Umbilical cord (tissue), 2 donors: ENCODE results near the gene PNN. TPM values are rescaled to one million over a fixed set of nuclear protein-coding genes. Genes with fewer than 3 reads are reported as not detected.
"Not testable (repeated sequence)": the region's sequence is repeated elsewhere in the genome, so short reads cannot be mapped to it uniquely, and the experiment has no call there.

Experiments used
- DNase-seq: peaks from one replicate; pipeline ENCODE4 v3.0.0-alpha.2; 2015; ENCODE audit warnings: low spot score
- total RNA-seq: library from RNA; depleted of rRNA; stranded (reverse); fragments of >200 nt; gene quantifications from one replicate; pipeline ENCODE4 v1.2.3, GENCODE V29; 2014; ENCODE audit warnings: low replicate concordance; ENCODE audit not compliant: insufficient read depth

PNN gene
- total RNA-seq, 1 donor from 2014 or later, result 36.1 TPM

- no peak for DNase-seq
These were observed 6.1 kb downstream of the PNN start for GRCh38 chr14:39181026-39181692.

GRCh38 chr14:39181693-39182047, 6.6 kb downstream of the PNN start:
- DNase-seq, result no peak

- DNase-seq, result no peak
These were observed 8.0 kb downstream of the PNN start for GRCh38 chr14:39182770-39183684.

GRCh38 chr14:39183685-39184003, 8.6 kb downstream of the PNN start:
- not testable (repeated sequence) for DNase-seq

- DNase-seq, result no peak
These were observed 9.7 kb downstream of the PNN start for GRCh38 chr14:39184628-39185255.

- DNase-seq, result no peak
These were observed 10.4 kb downstream of the PNN start for GRCh38 chr14:39185256-39186049.

DNA sequence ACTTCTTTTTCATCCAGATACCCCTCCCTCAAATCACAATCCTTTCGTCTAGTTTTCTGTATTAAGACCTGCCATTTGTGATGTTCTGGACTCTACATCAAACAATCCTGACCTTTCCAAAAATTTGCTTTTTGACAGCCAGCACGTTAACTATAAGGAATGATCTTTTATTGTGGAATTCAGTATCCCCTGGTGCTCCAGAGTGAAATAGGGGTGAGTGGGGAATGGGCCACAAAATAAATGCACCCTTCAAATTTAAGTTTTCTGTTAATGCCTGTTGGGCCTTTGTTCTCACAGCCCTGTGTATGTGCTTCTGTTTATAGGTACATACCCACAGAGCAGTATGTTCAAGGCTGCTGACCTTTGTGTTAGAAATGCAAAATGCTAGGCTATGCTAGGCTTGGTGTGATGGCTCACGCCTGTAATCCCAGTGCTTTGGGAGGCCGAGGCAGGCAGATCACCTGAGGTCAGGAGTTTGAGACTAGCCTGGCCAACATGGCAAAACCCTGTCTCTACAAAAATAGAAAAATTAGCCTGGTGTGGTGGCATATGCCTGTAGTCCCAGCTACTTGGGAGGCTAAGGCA, 12.0 kb downstream of the PNN start:
- DNase-seq, result no peak

- DNase-seq, result no peak
These were observed 28.9 kb downstream of the PNN start for GRCh38 chr14:39203659-39204606.

GRCh38 chr14:39207430-39207829, 32.4 kb downstream of the PNN start:
- not testable (repeated sequence) for DNase-seq

GRCh38 chr14:39211109-39211741, 36.2 kb downstream of the PNN start:
- DNase-seq, result no peak

DNA sequence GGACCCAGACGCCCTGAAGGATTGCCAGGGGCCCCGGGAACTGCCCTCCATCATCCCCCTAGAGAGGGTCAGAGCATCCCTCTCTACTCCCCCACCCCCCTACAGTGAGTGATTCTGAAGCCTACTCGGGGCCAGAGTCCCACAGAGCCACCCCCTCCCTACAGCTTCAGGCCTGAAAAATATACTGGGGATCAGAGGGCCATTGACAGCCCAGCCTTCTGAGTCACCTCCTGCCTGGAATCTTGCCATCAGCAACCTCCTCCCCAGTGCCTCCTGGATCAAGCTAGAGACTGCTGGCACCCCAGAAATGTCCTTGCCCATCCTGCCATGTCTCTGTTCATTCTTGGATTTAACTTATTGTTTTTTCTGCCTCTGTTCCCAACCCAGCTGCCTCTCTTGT, 37.0 kb downstream of the PNN start:
- DNase-seq, result no peak

DNA sequence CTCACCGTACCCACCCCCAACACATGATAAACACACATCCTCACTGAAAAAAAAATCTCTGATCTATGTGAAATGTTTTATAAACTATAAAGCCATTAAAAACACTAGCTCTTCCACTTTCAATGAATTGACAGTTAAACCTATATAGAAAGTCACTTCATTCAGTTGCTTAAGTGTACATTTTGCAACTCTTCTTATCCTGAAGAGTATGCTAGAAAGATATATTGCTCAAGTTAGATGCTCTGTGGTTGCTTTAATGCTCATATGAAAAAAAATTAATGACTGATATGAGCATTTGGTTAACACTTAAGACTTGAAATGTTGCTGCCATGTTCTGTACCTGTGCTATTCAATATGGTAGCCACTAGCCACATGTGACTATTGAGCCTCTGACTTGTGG, 37.6 kb downstream of the PNN start:
- DNase-seq, result no peak

GRCh38 chr14:39217214-39217879, 42.3 kb downstream of the PNN start:
- no peak for DNase-seq

DNA sequence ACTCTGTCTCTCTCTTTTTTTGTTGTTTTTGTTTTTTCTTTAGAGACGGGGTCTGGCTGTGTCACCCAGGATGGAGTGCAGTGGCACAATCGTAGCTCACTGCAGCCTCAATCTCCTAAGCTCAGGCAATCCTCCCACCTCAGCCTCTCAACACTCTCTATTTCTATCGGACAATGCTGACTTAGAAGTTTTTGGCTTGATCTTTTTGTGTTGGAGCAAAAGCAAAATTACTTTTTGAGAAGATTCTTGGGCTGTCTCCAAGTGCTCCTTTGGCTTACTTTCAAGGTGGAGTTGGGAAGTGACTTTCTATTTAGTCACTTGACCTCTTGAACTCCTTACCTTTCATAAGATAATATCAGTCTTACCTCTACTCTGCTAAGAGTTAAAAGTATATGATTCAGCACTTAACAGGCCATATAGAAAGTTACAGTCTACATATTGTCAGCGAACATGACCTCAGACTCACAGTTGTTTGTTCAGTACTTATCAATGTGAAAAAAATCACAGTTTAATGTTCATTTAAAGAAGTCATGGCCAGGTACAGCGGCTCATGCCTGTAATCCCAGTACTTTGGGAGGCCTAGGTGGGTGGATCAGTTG, 43.2 kb downstream of the PNN start:
- DNase-seq, result no peak

DNA sequence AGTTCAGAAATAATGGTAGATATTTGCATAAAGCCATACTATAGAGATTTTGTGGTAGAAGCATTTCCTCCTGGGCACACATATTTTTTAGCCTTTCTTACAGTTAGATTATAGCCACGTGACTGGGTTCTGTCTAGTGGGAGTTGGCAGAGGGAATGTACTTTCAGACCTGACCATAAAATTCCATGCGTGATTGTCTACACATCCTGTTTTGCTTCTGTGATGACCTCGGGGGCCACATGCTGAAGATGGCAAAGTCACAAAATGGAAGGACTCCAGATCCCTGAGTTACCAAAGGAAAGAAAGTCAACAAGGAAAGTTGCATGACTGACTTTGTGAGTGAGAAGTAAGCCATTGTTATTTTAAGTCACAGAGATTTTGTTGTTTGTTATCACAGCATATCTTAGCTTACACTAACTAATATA, 44.0 kb downstream of the PNN start:
- DNase-seq, result no peak

GRCh38 chr14:39220473-39220872, 45.4 kb downstream of the PNN start:
- DNase-seq, result not testable (repeated sequence)

DNA sequence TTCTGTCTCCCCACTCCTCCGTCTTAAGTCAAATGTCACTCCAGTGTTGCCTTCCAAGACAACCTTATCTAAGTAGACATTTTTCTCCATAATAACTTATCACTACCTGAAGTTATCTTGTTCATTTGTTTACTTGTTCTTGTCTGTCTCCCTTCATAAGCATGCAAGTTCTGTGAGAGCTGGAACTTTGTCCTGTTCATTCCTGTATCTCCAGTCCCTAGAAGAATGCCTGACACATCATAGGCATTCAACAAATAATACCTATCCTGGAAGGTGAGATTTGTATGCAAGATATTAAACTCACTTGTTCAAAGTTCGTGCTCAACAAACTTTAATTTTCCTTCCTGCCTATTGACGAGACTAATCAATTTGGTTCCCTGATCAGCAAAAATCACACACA, 53.0 kb downstream of the PNN start:
- no peak for DNase-seq

DNA sequence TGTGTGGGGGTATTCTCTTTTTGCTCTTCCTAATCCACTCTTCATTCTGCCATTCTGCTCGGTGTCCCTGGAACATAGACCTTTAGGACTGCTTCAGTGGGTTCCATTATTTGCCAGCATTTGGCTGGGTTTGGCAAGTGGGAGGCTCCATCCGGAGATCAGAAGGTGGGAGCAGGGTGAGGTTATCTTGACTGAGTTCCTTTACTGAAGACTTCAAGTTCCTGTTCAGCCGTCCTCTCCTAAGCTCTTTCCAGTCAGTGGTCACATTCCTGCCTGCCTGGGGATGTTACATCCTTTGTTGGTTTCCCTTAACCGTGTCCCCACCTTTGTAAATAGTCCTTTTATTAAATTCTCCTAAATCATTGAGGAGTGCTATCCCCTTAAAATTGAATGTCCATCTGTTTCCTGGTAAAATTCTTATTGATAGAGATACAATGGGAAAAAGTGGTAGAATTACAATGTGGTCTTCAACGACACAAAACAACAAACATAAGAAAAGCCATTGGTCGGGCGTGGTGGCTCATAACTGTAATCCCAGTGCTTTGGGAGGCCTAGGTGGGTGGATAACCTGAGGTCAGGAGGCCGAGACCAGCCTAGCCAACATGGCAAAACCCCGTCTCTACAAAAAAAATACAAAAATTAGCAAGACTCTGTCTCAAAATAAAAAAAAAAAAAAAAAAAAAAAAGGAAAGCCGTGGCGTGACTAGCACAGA, 53.6 kb downstream of the PNN start:
- no peak for DNase-seq
